ENCODE measurements around the gene MYO5C. TPM values are rescaled to one million over a fixed set of nuclear protein-coding genes. Genes with fewer than 3 reads are reported as not detected.

The MYO5C gene
- total and polyA plus RNA-seq, 2 of the 8 experiments (the other 6 are each of a cell fraction or from before 2014, with no cell fraction given): 8.2 to 26.7 TPM

GRCh38 chr15:52276256-52276770, 19.3 kb downstream of the MYO5C start:
- Histone ChIP-seq H2BK12ac (ENCODE audit: low read depth, low read length) (no peak overlapping the region), H3K4ac (replicated peaks; ENCODE audit: insufficient read length, low read depth, low read length) (no peak overlapping the region), H3K9ac (replicated peaks in 1 of 4; ENCODE audit: extremely low read depth in 1 of 4, low read depth in 3 of 4, low read length in 3 of 4) (no peak overlapping the region), H4K8ac (ENCODE audit: extremely low read depth, insufficient read depth, low read length) (no peak overlapping the region), H3K23ac (ENCODE audit: insufficient read length) (no peak overlapping the region), H4K91ac (replicated peaks; ENCODE audit: insufficient read length, low read length) (no peak overlapping the region), H3K4me2 (ENCODE audit: insufficient read depth in 1 of 2, low read depth in 2 of 2, low read length in 2 of 2) (no peak overlapping the region), H3K9me3 (ENCODE audit: insufficient read depth in 2 of 2, low read depth in 1 of 2, low read length in 1 of 2) (no peaks in the 10 kb centered on the region), H3K18ac (ENCODE audit: extremely low read depth, low read length) (no peak overlapping the region), H3K27me3 (replicated peaks in 1 of 4; ENCODE audit: control insufficient read depth in 3 of 4, extremely low read depth in 1 of 4, insufficient read depth in 3 of 4, low read length in 3 of 4) (no peaks in the 10 kb centered on the region; a peak in 1 of 7 replicates), H2BK15ac (ENCODE audit: low read length) (no peak overlapping the region), H2BK5ac (ENCODE audit: low read depth, low read length) (no peak overlapping the region), H2AK5ac (ENCODE audit: low read depth, low read length) (no peak overlapping the region), H2BK20ac (ENCODE audit: low read length) (no peak overlapping the region), H4K5ac (ENCODE audit: insufficient read length, low read depth, low read length) (no peak overlapping the region), H3K27ac (ENCODE audit: low read depth, low read length) (no peak overlapping the region), H3K14ac (ENCODE audit: insufficient read length) (no peak overlapping the region), H3K4me1 (replicated peaks in 1 of 4; ENCODE audit: control insufficient read depth in 3 of 4, insufficient read depth in 4 of 4, low read length in 3 of 4) (no peaks in the 10 kb centered on the region), H3K56ac (replicated peaks; ENCODE audit: insufficient read length, low read depth, low read length) (no peak overlapping the region), H2BK120ac (replicated peaks; ENCODE audit: low read depth, low read length) (no peak overlapping the region), H3K79me1 (ENCODE audit: low read depth, low read length) (no peaks in the 10 kb centered on the region), H3K36me3 (ENCODE audit: control insufficient read depth in 2 of 4, insufficient read depth in 4 of 4, low read length in 3 of 4) (peaks cover 16 to 62% (median 45%) of the 10 kb centered on the region in 4 experiments), H2AFZ (ENCODE audit: low read length) (no peak overlapping the region), H3K79me2 (ENCODE audit: control insufficient read depth in 1 of 2, insufficient read depth in 2 of 2, low read length in 2 of 2) (no peaks in the 10 kb centered on the region), H3K4me3 (ENCODE audit: extremely low read depth in 1 of 4, insufficient read depth in 2 of 4, low read depth in 3 of 4, low read length in 4 of 4) (no peak overlapping the region), H4K20me1 (replicated peaks in 1 of 2; ENCODE audit: control insufficient read depth in 1 of 2, insufficient read depth in 2 of 2, low read length in 2 of 2) (peaks cover 0 to 1% of the 10 kb centered on the region in 2 experiments), H3K23me2 (ENCODE audit: low read depth, low read length) (no peaks in the 10 kb centered on the region; the same call in 1 of the 2 replicates)
- 88% methylated on average over 7 of the region's 7 CpGs; no CpG with 5 or more reads in 1 of the 2 experiments for WGBS, 2 experiments (ENCODE audit: extremely low coverage in 1 of 2, insufficient coverage in 1 of 2, insufficient read length in 1 of 2, insufficient replicate concordance in 2 of 2, low coverage in 1 of 2, low lambda C conversion rate in 2 of 2, missing lambda C conversion rate in 1 of 2)
- POLR2A ChIA-PET (ENCODE audit: partially characterized antibody): interaction anchor here (2.6 kb wide), 1 partner anchor 14 kb away, joined by 8 read pairs; no protein-coding TSS in a partner anchor
- TF ChIP-seq MAX (IDR thresholded peaks at IDR 0.05) (no peak), EGR1 (IDR thresholded peaks at IDR 0.05; ENCODE audit: borderline replicate concordance, low read depth, low read length) (no peak), RAD21 (IDR thresholded peaks at IDR 0.05 in 1 of 2, conservative IDR thresholded peaks at IDR 0.05 in 1 of 2; ENCODE audit: low read depth in 2 of 2, low read length in 2 of 2) (no peak)
- DNase-seq (ENCODE audit: low read depth in 1 of 2, low spot score in 2 of 2) (no peak), FAIRE-seq (no peak)
- CTCF ChIA-PET (ENCODE audit: partially characterized antibody): interaction anchor here (1.2 to 1.6 kb wide), 2 partner anchors 15 to 97 kb away, joined by 3 to 7 read pairs; no protein-coding TSS in a partner anchor

Measured in H1 (cell line).